Ectodermal cell (in vitro differentiated cells): Measurements from ENCODE around the gene DMD.
A peak's percentile ranks its signal among the peaks of the same experiment; 100 is the strongest.

Source experiments
- H3K27ac ChIP-seq: 2 replicates; pipeline ENCODE4 v1.7.0; 2013; ENCODE audit warnings: mild to moderate bottlenecking, low read depth, low read length; ENCODE audit not compliant: insufficient read depth, poor library complexity, severe bottlenecking
- H3K27me3 ChIP-seq: 2 replicates; pipeline ENCODE4 v1.7.0; 2013; ENCODE audit warnings: mild to moderate bottlenecking, low read length; ENCODE audit not compliant: insufficient read depth, control insufficient read depth, poor library complexity, severe bottlenecking
- H3K36me3 ChIP-seq: one replicate; pipeline ENCODE4 v1.7.0; 2013; ENCODE audit warnings: low read length; ENCODE audit not compliant: control insufficient read depth, insufficient read depth
- H3K4me1 ChIP-seq: one replicate; pipeline ENCODE4 v1.7.0; 2013; ENCODE audit warnings: low read length; ENCODE audit not compliant: control insufficient read depth, insufficient read depth
- H3K4me3 ChIP-seq: 2 replicates; pipeline ENCODE4 v1.7.0; 2013; ENCODE audit warnings: low read depth, low read length, control low read depth; ENCODE audit not compliant: insufficient read depth
- H3K9me3 ChIP-seq: 2 replicates; pipeline ENCODE4 v1.7.0; 2013; ENCODE audit warnings: mild to moderate bottlenecking, low read length, moderate library complexity; ENCODE audit not compliant: control insufficient read depth
- WGBS, 2 experiments: methylation state at CpG; one replicate each; pipeline ENCODE4 v1.1.7; 2013; ENCODE audit warnings: missing lambda C conversion rate in 2 of 2; 5-methylcytosine and 5-hydroxymethylcytosine counted together

The DMD gene

GRCh38 chrX:31921236-31921635, 1290.1 kb downstream of the DMD start:
- Histone ChIP-seq H3K4me3 (no peak overlapping the region), H3K36me3 (no peaks in the 10 kb centered on the region), H3K9me3 (no peaks in the 10 kb centered on the region), H3K27me3 (no peaks in the 10 kb centered on the region), H3K4me1 (no peaks in the 10 kb centered on the region), H3K27ac (no peak overlapping the region)
- 97% methylated on average over 2 of the region's 2 CpGs; no CpG with 5 or more reads in 1 of the 2 experiments for WGBS, 2 experiments

- H3K27me3 ChIP-seq = no peaks in the 10 kb centered on the region
- 81 to 91% methylated on average over 2 to 4 of the region's 4 CpGs for WGBS, 2 experiments
- H3K4me3 ChIP-seq = no peak overlapping the region
- no peaks in the 10 kb centered on the region for H3K9me3 ChIP-seq
- no peak overlapping the region for H3K27ac ChIP-seq
- no peaks in the 10 kb centered on the region for H3K36me3 ChIP-seq
- no peaks in the 10 kb centered on the region for H3K4me1 ChIP-seq
Observed at GRCh38 chrX:31909850-31910572, 1301.3 kb downstream of the DMD start.

DNA sequence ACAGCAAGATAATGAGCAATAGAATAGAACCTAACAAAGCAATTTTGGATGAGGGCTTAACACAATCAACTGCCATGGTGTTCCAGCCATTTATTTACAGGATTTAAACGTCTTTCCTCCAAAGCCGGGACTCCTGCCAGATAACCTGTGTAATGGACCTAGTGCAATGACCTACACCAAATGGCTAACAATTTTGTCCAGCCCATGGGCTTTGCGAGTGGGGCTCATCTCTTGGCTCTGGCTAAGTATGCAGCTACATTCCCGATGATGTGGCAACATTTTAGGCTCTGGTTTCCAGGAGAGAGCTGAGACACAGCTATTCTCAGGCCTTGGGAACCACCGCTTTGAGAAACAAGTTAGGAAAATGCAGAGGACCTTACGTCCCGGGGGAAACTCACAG, 1317.2 kb downstream of the DMD start:
- Histone ChIP-seq H3K4me3 (no peak overlapping the region), H3K27me3 (no peaks in the 10 kb centered on the region), H3K27ac (no peak overlapping the region), H3K9me3 (no peaks in the 10 kb centered on the region), H3K4me1 (peaks cover 6% of the 10 kb centered on the region), H3K36me3 (no peaks in the 10 kb centered on the region)
- 88 to 91% methylated on average over 7 of the region's 7 CpGs for WGBS, 2 experiments

GRCh38 chrX:31893525-31893924, 1317.8 kb downstream of the DMD start:
- 85 to 87% methylated on average over 4 of the region's 4 CpGs for WGBS, 2 experiments
- Histone ChIP-seq H3K4me3 (no peak overlapping the region), H3K27me3 (no peaks in the 10 kb centered on the region), H3K4me1 (peaks cover 6% of the 10 kb centered on the region), H3K36me3 (no peaks in the 10 kb centered on the region), H3K9me3 (no peaks in the 10 kb centered on the region), H3K27ac (no peak overlapping the region)

DNA sequence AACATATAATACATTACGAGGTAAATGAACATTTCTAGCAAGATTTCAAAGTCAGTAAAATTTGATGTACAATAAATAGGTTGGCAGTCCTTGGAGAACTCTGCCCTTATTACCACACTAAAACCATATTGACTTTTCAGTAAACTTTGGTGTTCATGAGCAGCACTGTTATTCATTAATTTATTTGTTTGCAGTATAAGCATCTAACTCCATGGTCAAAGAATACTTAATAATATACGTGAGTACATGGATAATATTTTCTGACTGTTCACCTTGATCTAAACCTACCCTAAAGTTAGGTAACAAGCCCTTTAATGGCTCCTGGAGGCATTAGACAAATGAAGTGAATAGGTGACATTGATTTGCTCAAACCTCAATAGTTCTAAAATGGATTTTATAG, 1322.3 kb downstream of the DMD start:
- H3K4me1 ChIP-seq = no peaks in the 10 kb centered on the region
- no peaks in the 10 kb centered on the region for H3K36me3 ChIP-seq
- WGBS, 2 experiments = no CpG with 5 or more reads among the region's 2 CpGs

GRCh38 chrX:31884535-31884934, 1326.8 kb downstream of the DMD start:
- Histone ChIP-seq H3K4me1 (no peaks in the 10 kb centered on the region), H3K9me3 (no peaks in the 10 kb centered on the region), H3K27ac (no peak overlapping the region), H3K27me3 (no peaks in the 10 kb centered on the region), H3K36me3 (no peaks in the 10 kb centered on the region), H3K4me3 (no peak overlapping the region)
- no CpG with 5 or more reads among the region's 2 CpGs for WGBS, 2 experiments

More for the DNA sequence above, 1322.3 kb downstream of the DMD start:
- no peaks in the 10 kb centered on the region for H3K9me3 ChIP-seq
- no peak overlapping the region for H3K4me3 ChIP-seq
- H3K27ac ChIP-seq = no peak overlapping the region
- no peaks in the 10 kb centered on the region for H3K27me3 ChIP-seq

- no peak overlapping the region for H3K4me3 ChIP-seq
- peak overlapping the region; percentile 50 for H3K27ac ChIP-seq
- no peaks in the 10 kb centered on the region for H3K27me3 ChIP-seq
- H3K9me3 ChIP-seq = no peaks in the 10 kb centered on the region
- no peaks in the 10 kb centered on the region for H3K4me1 ChIP-seq
- H3K36me3 ChIP-seq = no peaks in the 10 kb centered on the region
- WGBS, 2 experiments = 14 to 15% methylated on average over 2 of the region's 2 CpGs
Observed at GRCh38 chrX:31872007-31872406, 1339.3 kb downstream of the DMD start.

DNA sequence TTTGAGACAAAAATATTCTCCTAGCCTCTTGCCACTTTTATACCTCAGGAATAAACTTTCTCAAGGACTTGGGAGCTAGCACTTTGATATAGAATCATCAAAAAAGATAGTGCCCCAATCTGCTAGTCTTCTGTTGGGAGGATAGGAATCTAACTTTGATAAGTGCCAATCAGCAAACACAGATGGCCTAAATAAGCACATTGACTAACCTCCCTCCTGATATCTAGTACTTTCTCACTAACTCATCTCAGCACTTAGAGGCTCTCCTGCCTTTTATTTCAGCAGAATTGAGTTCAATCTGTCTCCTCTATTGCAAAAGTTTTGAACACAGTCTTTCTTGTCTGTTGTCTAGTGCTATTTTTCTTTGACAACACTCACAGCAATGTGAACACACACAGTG, 1341.1 kb downstream of the DMD start:
- H3K4me1 ChIP-seq = no peaks in the 10 kb centered on the region
- H3K36me3 ChIP-seq = no peaks in the 10 kb centered on the region
- H3K9me3 ChIP-seq = no peaks in the 10 kb centered on the region
- H3K4me3 ChIP-seq = no peak overlapping the region
- no peak overlapping the region for H3K27ac ChIP-seq
- no peaks in the 10 kb centered on the region for H3K27me3 ChIP-seq

DNA sequence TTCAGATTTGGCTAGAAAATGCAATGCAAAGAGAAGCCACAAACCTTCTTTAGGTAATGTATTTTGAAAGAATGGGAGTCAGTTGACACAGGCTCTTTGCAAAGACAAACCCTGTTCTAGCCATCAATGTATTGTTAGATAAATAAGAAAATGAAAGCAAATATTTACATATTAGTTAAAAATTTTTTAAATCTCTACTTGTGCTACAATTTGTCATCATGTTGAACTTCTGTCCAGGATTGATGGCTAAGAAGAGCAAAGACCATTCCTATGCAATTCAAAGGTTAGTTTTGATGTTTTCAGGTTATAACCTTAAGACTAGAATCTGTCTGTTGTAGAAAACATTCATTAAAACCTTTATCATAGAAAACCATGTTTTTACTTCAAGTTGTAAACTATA, 1350.7 kb downstream of the DMD start:
- no peaks in the 10 kb centered on the region for H3K9me3 ChIP-seq
- no peaks in the 10 kb centered on the region for H3K4me1 ChIP-seq
- no peak overlapping the region for H3K4me3 ChIP-seq
- no peaks in the 10 kb centered on the region for H3K27me3 ChIP-seq
- no peaks in the 10 kb centered on the region for H3K36me3 ChIP-seq
- no peak overlapping the region for H3K27ac ChIP-seq

DNA sequence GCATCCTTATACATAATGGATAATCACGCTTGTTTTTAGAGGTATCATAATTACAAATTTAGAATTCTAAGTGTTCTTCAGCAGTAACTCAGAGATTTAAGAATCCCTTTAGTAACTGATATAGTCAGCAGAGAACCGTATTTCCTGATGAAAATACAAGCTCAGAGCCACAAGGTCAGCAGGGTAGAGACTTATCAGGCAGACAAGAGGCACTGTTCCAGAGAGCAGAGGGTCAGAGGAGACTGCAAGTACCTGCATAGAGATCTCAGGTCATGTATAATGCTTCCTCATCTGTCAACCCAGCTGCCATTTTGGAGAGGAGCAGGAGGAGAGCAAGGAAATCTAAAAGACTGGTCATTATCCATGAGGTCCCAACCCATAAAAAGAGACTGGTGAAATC, 1352.4 kb downstream of the DMD start:
- Histone ChIP-seq H3K4me1 (no peaks in the 10 kb centered on the region), H3K36me3 (no peaks in the 10 kb centered on the region), H3K4me3 (no peak overlapping the region), H3K27ac (no peak overlapping the region), H3K9me3 (no peaks in the 10 kb centered on the region), H3K27me3 (no peaks in the 10 kb centered on the region)
- no CpG with 5 or more reads among the region's 2 CpGs for WGBS, 2 experiments

DNA sequence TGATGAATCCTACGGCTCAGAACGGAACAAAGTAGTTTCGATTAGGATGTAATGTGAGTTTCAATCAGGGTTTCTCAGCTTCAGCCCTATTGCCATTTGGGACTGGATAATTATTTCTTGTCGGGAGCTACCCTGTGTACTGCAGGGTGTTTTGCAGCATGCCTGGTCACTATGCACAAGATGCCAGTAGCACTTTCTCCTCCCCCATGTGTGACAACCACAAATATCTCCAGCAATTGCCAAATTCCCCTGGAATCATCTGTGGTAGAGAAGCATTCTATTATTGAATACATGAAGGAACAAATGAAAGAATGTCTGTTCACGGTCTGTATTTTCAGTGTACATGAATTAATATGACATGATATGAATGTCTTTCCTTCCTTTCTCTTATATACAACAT, 1356.6 kb downstream of the DMD start:
- WGBS, 2 experiments = no CpG with 5 or more reads among the region's 5 CpGs

More for the DNA sequence above, 1356.6 kb downstream of the DMD start:
- Histone ChIP-seq H3K9me3 (no peaks in the 10 kb centered on the region), H3K27ac (no peak overlapping the region), H3K27me3 (no peaks in the 10 kb centered on the region), H3K36me3 (no peaks in the 10 kb centered on the region), H3K4me3 (no peak overlapping the region), H3K4me1 (no peaks in the 10 kb centered on the region)
